Spleen (tissue), 7 donors: ENCODE results near the gene NECTIN1.

Source experiments
- POLR2AphosphoS5 ChIP-seq, 3 donors: sonication (generic); formaldehyde crosslinking; IDR thresholded peaks; one replicate each; pipeline ENCODE4 v1.5.1; 2017; ENCODE audit warnings: antibody characterized with exemption in 3 of 3
- TF ChIP-seq, protein P1 (sequence below), 11 experiments: fragments of 200-600 bp in 7 of 11; fragments of 450-650 bp in 4 of 11; sonication (generic) in 4 of 11; IDR thresholded peaks in 8 of 11; conservative IDR thresholded peaks in 3 of 11; 1 replicate in 7 of 11; 2 replicates in 4 of 11; pipeline versions ENCODE4 v1.4.0 to v1.8.0; 2016 to 2021; ENCODE audit warnings: antibody characterized with exemption in 11 of 11, inconsistent platforms in 4 of 11, mild to moderate bottlenecking in 1 of 11
- donor health status: DM: no; HTN: no; CAD: no; lungs with moderate emphysema.
- donor health status: DM: no; HTN: no; CAD: no.
- donor health status: DM: no; HTN: no; CAD: no.

DNA sequence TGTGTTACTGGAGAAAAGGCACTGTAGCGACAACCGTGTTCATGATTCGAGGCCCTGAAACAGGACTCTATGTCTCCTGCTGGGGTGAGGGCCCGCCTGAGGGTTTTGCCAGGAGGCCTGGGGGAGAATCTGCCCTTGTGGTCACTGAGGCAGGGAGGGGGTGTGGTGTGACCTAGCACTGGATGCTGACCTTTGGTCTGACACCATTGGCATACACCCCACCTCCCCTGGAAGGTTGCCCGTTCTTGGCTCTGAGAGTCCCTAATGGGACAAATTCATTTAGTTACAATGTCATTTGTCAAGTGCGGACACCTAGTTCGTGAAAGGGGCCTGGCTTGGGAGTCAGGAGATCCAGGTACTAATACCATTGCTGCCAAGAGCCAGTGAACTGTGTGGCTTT lies 29.0 kb downstream of the NECTIN1 start:
- TF ChIP-seq, protein P1, sequence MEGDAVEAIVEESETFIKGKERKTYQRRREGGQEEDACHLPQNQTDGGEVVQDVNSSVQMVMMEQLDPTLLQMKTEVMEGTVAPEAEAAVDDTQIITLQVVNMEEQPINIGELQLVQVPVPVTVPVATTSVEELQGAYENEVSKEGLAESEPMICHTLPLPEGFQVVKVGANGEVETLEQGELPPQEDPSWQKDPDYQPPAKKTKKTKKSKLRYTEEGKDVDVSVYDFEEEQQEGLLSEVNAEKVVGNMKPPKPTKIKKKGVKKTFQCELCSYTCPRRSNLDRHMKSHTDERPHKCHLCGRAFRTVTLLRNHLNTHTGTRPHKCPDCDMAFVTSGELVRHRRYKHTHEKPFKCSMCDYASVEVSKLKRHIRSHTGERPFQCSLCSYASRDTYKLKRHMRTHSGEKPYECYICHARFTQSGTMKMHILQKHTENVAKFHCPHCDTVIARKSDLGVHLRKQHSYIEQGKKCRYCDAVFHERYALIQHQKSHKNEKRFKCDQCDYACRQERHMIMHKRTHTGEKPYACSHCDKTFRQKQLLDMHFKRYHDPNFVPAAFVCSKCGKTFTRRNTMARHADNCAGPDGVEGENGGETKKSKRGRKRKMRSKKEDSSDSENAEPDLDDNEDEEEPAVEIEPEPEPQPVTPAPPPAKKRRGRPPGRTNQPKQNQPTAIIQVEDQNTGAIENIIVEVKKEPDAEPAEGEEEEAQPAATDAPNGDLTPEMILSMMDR (IDR thresholded peaks at IDR 0.05 in 8 of 11, conservative IDR thresholded peaks at IDR 0.05 in 3 of 11), result no peak
- TF ChIP-seq POLR2AphosphoS5 (IDR thresholded peaks at IDR 0.05), result no peak
